ENCODE measurements around the gene CUX1.
A peak's percentile ranks its signal among the peaks of the same experiment; 100 is the strongest.
"Not testable (repeated sequence)": the region's sequence is repeated elsewhere in the genome, so short reads cannot be mapped to it uniquely, and the experiment has no call there.

The CUX1 gene

DNA sequence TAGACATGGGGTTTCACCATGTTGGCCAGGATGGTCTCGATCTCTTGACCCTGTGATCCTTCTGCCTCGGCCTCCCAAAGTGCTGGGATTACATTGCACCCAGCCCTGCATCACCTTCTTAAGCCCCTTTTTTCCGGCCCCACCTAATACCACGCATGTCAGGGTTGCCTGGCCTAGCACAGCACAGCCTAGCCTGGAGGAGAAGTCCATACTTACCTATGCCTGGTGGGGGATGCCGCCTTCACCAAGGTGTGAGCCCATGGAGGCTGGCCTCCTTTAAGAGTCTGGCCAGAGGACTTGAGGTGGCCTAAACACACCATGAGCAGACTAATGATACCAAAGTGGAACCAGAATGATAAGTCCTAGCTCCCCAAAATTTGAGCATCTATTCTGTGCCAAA, 22.0 kb upstream of the CUX1 start:
- DNase-seq, result no peak

GRCh38 chr7:101798173-101798572, 19.3 kb upstream of the CUX1 start:
- not testable (repeated sequence) for DNase-seq

DNA sequence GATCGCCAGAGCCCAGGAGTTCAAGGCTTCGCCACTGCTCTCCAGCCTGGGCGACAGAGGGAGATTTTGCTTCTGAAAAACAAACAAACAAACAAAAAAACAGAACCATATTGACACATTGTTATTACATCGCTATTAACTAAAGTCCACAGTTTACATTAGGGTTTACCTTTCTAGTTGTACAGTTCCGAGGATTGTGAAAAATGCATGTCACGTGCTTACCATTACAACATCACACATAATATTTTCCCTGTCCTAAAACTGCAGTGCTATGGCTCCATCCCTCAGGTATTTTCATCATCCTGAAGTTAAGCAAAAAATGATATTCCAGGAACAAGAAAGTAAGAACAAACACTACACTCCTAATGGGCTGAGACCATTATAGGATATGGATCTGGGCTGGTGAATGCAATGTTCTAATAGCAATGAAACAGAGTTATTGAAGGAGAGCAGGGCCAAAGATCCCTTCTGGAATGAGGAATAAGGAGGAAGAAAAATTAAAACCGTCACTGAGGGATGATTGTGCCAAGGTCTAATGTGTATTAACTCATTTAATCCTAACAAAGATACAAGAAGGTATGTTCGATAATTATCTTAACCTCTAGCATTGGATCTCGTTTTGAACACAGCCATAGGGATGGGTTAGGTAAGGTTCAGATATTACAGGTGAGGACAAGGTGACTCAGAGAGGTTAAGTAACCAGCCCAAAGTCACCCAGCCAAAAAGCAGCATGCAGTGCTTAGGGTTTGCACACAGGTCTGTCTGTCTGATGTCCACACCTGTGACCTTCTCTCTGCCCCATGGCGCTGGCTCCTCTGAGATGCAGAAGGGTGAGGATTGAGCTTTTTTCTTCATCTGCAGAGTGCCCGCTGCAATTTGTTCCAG, 14.0 kb upstream of the CUX1 start:
- DNase-seq, result no peak

GRCh38 chr7:101804088-101804963, 13.1 kb upstream of the CUX1 start:
- DNase-seq, result no peak

GRCh38 chr7:101804967-101805366, 12.5 kb upstream of the CUX1 start:
- peak; percentile 3 for DNase-seq

- DNase-seq, result no peak
These were observed 4.8 kb upstream of the CUX1 start for GRCh38 chr7:101812595-101812994.

- DNase-seq, result no peak
These were observed 3.9 kb upstream of the CUX1 start for GRCh38 chr7:101813402-101814019.

- peak; percentile 45 for DNase-seq
These were observed 3.1 kb upstream of the CUX1 start for GRCh38 chr7:101814081-101814990.

GRCh38 chr7:101814991-101815825, 2.2 kb upstream of the CUX1 start:
- DNase-seq, result peak; percentile 45

DNA sequence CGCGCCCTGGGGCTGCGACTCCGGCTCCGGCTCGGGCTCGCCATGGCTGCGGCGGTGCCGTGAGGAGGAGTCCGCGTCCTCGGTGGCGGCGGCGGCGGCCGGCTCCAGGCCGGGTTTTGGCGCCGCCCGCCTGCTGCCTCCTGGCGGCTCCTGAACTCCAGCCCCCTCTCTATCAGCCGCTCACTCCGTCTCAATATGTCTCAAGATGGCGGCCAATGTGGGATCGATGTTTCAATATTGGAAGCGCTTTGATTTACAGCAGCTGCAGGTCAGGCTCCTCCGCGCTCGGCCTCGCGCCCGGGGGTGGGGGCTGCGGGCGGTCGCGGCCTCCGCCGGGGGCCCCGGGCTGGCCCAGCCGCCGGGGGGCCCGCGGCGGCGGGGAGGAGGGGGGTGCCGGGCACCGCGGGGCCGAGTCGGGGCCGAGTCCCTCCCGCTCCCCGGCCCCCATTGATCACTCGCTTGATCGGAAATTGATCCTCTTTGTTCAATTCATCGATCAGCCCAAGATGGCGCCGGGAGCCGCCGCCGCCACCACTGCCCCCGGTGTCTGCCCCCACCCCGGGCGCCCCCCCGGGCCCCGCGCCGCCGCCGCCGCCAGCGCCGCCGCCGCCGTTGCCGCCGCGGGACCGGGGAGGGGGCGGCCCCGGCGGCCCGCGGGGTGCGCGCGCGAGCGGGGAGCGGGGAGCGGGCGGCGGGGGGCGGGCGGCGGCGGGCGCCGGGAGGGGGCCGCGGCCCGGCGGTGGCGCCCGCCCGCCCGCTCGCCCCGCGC, 1.4 kb upstream of the CUX1 start:
- DNase-seq, result peak; percentile 62

GRCh38 chr7:101816595-101817470, 593 bp upstream of the CUX1 start:
- DNase-seq, result no peak

- no peak for DNase-seq
These were observed 1.1 kb downstream of the CUX1 start for GRCh38 chr7:101818287-101819071.

GRCh38 chr7:101819183-101819582, 1.8 kb downstream of the CUX1 start:
- no peak for DNase-seq

DNA sequence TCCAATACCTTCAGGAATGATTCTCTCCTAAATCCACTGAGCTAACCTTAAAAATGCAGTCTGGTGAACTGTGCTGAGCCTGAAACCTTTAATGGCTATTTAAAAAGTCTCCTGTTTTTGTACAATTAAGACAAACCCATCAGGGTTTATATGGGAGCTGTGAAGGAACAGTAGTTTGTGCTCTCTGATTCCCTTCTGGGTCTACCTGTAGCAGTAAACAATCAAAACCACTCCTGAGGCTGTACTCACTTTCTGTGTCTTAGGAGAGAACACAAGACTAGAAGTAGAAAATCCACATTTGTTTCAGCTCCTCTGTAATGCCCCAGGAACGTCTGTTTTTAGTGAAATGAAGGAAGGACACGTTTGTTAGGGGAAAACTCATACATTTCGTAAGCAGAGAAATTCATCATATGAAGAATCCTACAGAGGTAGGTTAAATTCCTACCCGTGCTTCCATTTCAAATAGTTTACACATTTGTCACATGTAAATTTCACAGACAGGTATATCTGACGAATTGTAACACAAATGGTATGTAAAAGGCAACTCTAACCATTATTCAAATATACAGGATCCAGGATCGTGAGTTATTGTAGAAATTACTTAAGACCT, 2.6 kb downstream of the CUX1 start:
- DNase-seq, result no peak

- no peak for DNase-seq
These were observed 3.3 kb downstream of the CUX1 start for GRCh38 chr7:101820703-101821102.

DNA sequence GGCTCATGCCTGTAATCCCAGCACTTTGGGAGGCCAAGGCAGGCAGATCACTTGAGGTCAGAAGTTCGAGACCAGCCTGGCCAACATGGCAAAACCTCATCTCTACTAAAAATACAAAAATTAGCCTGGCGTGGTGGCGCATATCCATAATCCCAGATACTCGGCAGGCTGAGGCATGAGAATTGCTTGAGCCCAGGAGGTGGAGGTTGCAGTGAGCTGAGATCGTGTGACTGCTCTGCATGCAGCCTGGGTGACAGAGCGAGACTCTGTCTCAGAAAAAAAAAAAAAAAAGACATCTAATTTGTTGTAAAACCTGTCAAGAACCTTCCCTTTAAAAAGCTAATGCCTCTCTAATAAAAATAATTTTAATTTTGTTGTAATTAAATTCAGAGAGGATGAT, 5.2 kb downstream of the CUX1 start:
- DNase-seq, result not testable (repeated sequence)

- no peak for DNase-seq
These were observed 5.7 kb downstream of the CUX1 start for GRCh38 chr7:101823096-101823495.

DNA sequence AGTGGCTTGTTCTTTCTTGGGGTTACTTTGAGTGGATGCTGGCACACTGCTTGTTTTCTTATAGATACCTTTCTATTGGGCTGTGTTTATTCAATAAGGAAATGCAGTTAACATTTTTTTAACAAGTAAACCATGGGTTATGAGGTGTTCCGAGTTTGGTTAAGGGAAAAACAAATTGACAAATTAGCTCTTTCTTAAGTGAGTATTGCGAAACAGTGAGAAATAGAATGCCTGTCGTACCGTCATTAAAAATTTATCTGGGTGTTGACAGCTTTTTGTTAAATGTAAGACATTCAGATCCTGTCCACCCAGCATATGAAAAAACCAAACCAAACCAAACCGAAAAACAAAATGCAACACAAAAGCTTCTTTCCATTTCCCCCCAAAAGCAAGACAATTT, 6.2 kb downstream of the CUX1 start:
- no peak for DNase-seq
